Esophagus muscularis mucosa (tissue), 4 donors: ENCODE results near the gene NBEAL2. TPM values are rescaled to one million over a fixed set of nuclear protein-coding genes. Genes with fewer than 3 reads are reported as not detected.

Experiments used
- DNase-seq: peaks from one replicate; pipeline ENCODE4 v3.0.0-alpha.2; 2017; ENCODE audit errors: extremely low spot score
- H3K27ac ChIP-seq, 4 donors: fragments of 200-600 bp; sonication (generic); replicated peaks in 1 of 4; 1 replicate in 3 of 4; 2 replicates in 1 of 4; pipeline ENCODE4 v1.5.1; 2016 to 2019; ENCODE audit warnings: mild to moderate bottlenecking in 1 of 4
- H3K27me3 ChIP-seq, 4 donors: fragments of 200-600 bp; sonication (generic); one replicate each; pipeline versions ENCODE4 v1.5.1 to v1.6.0; 2016 to 2019
- H3K36me3 ChIP-seq, 4 donors: fragments of 200-600 bp; sonication (generic); one replicate each; pipeline ENCODE4 v1.5.1; 2016 to 2019
- H3K4me1 ChIP-seq, 4 donors: fragments of 200-600 bp; sonication (generic); one replicate each; pipeline ENCODE4 v1.5.1; 2016 to 2019
- H3K4me3 ChIP-seq, 4 donors: fragments of 200-600 bp; sonication (generic); 1 replicate in 2 of 4; 2 replicates in 2 of 4; pipeline ENCODE4 v1.5.1; 2016 to 2019; ENCODE audit warnings: mild to moderate bottlenecking in 4 of 4, moderate library complexity in 1 of 4
- H3K9me3 ChIP-seq, 4 donors: fragments of 200-600 bp; sonication (generic); 1 replicate in 3 of 4; 2 replicates in 1 of 4; pipeline ENCODE4 v1.5.1; 2016 to 2019
- EP300 ChIP-seq: sonication (generic); formaldehyde crosslinking; IDR thresholded peaks from one replicate; pipeline ENCODE4 v1.6.1; 2017; ENCODE audit warnings: antibody characterized with exemption
- POLR2A ChIP-seq: fragments of 450-650 bp; IDR thresholded peaks from one replicate; pipeline ENCODE4 v1.6.1; 2017; ENCODE audit warnings: antibody characterized with exemption, moderate library complexity, mild to moderate bottlenecking, low read depth
- POLR2AphosphoS5 ChIP-seq, 2 donors: sonication (generic); formaldehyde crosslinking; IDR thresholded peaks; one replicate each; pipeline ENCODE4 v1.6.1; 2017; ENCODE audit warnings: antibody characterized with exemption in 2 of 2
- WGBS: methylation state at CpG from one replicate; pipeline ENCODE4 v1.1.5; 2018; 5-methylcytosine and 5-hydroxymethylcytosine counted together
- intact Hi-C: fragments of 100-400 bp; cut with DNase I; formaldehyde crosslinking; loops from one replicate; pipeline ENCODE4 v1.15.1; 2023
- total RNA-seq, 4 donors: library from RNA; depleted of rRNA; stranded (reverse); fragments of >200 nt; gene quantifications; one replicate each; pipeline versions ENCODE4 v1.1.0 to v1.2.1, GENCODE V29; 2016
- TF ChIP-seq, protein P1 (sequence below), 3 experiments: fragments of 200-600 bp in 2 of 3; fragments of 450-650 bp in 1 of 3; sonication (generic) in 2 of 3; IDR thresholded peaks; one replicate each; pipeline ENCODE4 v1.5.1; 2017 to 2019; ENCODE audit warnings: antibody characterized with exemption in 3 of 3, mild to moderate bottlenecking in 2 of 3, moderate library complexity in 1 of 3

Gene NBEAL2
- total RNA-seq, 4 donors from 2014 or later, result 16.6 to 22.1 (median 21.2) TPM

DNA sequence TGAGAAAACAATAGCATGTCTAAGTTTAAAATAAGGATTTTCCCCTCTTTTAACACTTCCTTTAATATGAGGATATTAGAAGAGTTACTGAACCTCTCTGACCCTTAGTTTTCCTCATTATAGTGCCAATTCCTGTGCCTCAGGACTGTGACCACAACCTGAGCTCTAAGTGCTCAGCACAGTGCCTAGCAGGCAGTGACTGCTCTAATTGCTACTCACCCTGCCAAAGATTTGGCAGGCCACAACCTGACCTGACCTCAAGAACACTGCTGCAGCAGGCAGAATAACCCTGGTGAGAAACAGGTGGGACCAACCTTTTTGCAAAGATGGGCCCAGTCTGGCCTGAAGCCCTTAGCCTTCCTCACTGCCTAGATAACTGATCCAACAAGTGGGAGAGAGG, 35.7 kb downstream of the NBEAL2 start:
- intact Hi-C loops, result no loop called here
- peaks cover 21 to 71% (median 48%) of the 10 kb centered on the region in 4 donors for H3K36me3 ChIP-seq

GRCh38 chr3:47016086-47016933, 36.8 kb downstream of the NBEAL2 start:
- TF ChIP-seq EP300 (no peak), POLR2A (no peak), POLR2AphosphoS5 (IDR thresholded peaks at IDR 0.05) (no peak)
- TF ChIP-seq, protein P1, sequence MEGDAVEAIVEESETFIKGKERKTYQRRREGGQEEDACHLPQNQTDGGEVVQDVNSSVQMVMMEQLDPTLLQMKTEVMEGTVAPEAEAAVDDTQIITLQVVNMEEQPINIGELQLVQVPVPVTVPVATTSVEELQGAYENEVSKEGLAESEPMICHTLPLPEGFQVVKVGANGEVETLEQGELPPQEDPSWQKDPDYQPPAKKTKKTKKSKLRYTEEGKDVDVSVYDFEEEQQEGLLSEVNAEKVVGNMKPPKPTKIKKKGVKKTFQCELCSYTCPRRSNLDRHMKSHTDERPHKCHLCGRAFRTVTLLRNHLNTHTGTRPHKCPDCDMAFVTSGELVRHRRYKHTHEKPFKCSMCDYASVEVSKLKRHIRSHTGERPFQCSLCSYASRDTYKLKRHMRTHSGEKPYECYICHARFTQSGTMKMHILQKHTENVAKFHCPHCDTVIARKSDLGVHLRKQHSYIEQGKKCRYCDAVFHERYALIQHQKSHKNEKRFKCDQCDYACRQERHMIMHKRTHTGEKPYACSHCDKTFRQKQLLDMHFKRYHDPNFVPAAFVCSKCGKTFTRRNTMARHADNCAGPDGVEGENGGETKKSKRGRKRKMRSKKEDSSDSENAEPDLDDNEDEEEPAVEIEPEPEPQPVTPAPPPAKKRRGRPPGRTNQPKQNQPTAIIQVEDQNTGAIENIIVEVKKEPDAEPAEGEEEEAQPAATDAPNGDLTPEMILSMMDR (IDR thresholded peaks at IDR 0.05), result no peak
- Histone ChIP-seq H3K4me1 (peaks cover 5 to 17% (median 13%) of the 10 kb centered on the region in 4 donors), H3K27me3 (no peaks in the 10 kb centered on the region), H3K9me3 (no peaks in the 10 kb centered on the region), H3K4me3 (no peak overlapping the region), H3K27ac (no peak overlapping the region), H3K36me3 (peaks cover 21 to 71% (median 48%) of the 10 kb centered on the region in 4 donors)
- DNase-seq, result no peak
- WGBS, result 90% methylated on average over 4 of the region's 4 CpGs
- intact Hi-C loops, result no loop called here

More for the DNA sequence above, 35.7 kb downstream of the NBEAL2 start:
- Histone ChIP-seq H3K4me1 (peaks cover 1 to 9% (median 5%) of the 10 kb centered on the region in 4 donors), H3K27me3 (no peaks in the 10 kb centered on the region), H3K4me3 (no peak overlapping the region), H3K9me3 (no peaks in the 10 kb centered on the region), H3K27ac (no peak overlapping the region)
- TF ChIP-seq, protein P1 (IDR thresholded peaks at IDR 0.05), result no peak
- TF ChIP-seq POLR2AphosphoS5 (IDR thresholded peaks at IDR 0.05), result no peak
- no peak for TF ChIP-seq EP300
- TF ChIP-seq POLR2A, result no peak
- DNase-seq, result no peak

DNA sequence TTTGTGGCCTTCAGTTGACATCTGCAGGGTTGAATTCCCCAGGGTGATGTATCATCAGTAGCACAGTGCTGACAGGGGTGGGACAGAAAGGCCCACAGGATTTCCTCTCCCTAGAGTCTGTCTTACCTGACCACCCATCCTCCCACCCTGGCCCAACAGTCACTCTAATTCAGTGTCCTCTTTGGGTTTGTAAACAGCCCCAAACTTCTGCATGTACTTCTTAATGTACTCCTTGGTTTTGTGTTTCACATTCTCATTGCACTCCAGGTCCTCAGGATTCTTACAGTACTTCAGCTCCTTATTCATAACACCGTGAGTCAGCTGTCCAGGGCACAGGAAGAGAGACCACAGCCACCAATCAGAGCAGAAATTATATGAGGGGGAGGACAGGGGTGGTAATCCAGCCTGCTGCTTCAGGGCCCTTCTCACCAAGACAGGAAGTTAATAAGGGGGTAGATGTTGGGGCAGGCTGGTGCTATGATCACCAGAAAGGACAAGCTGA, 37.5 kb downstream of the NBEAL2 start:
- no peak for DNase-seq
- TF ChIP-seq, protein P1 (IDR thresholded peaks at IDR 0.05), result no peak
- TF ChIP-seq POLR2AphosphoS5 (IDR thresholded peaks at IDR 0.05) (no peak), POLR2A (no peak), EP300 (no peak)
- Histone ChIP-seq H3K9me3 (no peaks in the 10 kb centered on the region), H3K27me3 (no peaks in the 10 kb centered on the region), H3K4me1 (peaks cover 5 to 23% (median 20%) of the 10 kb centered on the region in 4 donors), H3K36me3 (peaks cover 21 to 71% (median 48%) of the 10 kb centered on the region in 4 donors), H3K27ac (no peak overlapping the region), H3K4me3 (no peak overlapping the region)
- intact Hi-C loops, result no loop called here
- 57% methylated on average over 1 of the region's 1 CpG for WGBS

DNA sequence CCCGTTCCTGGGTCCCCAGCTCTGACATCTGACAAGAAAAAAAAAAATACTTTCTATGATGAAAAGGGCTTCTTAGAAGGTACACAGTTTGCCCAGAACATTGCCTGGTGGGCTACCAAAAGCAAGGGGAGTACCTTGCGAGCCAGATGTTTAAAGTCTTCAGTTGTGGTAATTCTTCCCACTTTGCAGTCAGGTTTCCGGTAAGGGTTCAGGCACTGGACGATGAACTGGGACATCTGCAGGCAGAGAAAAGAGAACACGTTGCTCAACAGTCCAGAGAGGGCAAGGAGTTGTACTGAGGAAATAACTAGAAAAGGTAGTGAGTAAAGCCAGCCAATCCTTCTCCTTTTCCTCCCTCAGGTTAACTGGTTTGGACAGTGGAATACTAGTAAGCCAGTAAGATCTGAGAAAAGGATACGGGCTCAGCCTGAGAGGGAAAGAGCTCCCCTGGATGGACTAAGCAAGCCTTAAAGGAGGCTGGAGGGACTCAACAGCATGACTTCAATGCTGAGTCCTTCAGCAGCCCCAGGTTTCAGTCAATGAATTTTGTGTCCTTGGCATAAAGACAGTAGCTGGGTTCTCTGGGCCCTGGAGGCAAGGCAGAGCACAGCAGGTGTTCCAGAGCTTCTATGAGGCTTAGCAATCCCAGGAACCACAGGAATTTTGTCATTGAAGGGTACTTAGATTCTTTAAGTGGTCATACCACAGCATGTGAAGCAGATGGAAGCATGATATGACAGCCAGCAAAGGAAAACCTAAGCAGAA, 38.2 kb downstream of the NBEAL2 start:
- TF ChIP-seq POLR2A, result no peak
- TF ChIP-seq, protein P1 (IDR thresholded peaks at IDR 0.05), result no peak
- no peak for TF ChIP-seq EP300
- TF ChIP-seq POLR2AphosphoS5 (IDR thresholded peaks at IDR 0.05), result no peak
- intact Hi-C loops, result no loop called here
- no peak for DNase-seq
- H3K36me3 ChIP-seq, result peaks cover 21 to 71% (median 48%) of the 10 kb centered on the region in 4 donors
- 84% methylated on average over 6 of the region's 6 CpGs for WGBS
- H3K4me3 ChIP-seq, result no peak overlapping the region
- H3K9me3 ChIP-seq, result no peaks in the 10 kb centered on the region
- H3K27ac ChIP-seq, result no peak overlapping the region
- H3K27me3 ChIP-seq, result no peaks in the 10 kb centered on the region
- H3K4me1 ChIP-seq, result peaks cover 11 to 30% (median 27%) of the 10 kb centered on the region in 4 donors
